H1 (cell line): ENCODE measurements around the gene BORCS6. TPM values are rescaled to one million over a fixed set of nuclear protein-coding genes. Genes with fewer than 3 reads are reported as not detected.

ENCODE experiments used
- CBX8 ChIP-seq: fragments of 300-800, 300-1000 bp; sonication (generic); IDR thresholded peaks from 2 replicates; pipeline ENCODE4 v1.7.1; 2016; ENCODE audit warnings: low read depth, low read length, borderline replicate concordance
- EGR1 ChIP-seq: IDR thresholded peaks from 2 replicates; pipeline ENCODE4 v1.6.1; 2011; ENCODE audit warnings: low read depth, low read length, borderline replicate concordance
- KDM5A ChIP-seq: fragments of 200-600 bp; IDR thresholded peaks from 2 replicates; pipeline ENCODE4 v1.7.1; 2012; ENCODE audit warnings: mild to moderate bottlenecking, low read length, inconsistent platforms, mixed read lengths
- RFX5 ChIP-seq: IDR thresholded peaks from 2 replicates; pipeline ENCODE4 v1.6.1; 2011; ENCODE audit warnings: low read depth, low read length, improper control_type of control experiment, borderline replicate concordance
- RXRA ChIP-seq: IDR thresholded peaks from 2 replicates; pipeline ENCODE4 v1.6.1; 2011; ENCODE audit warnings: low read depth, mild to moderate bottlenecking, low read length, moderate library complexity; ENCODE audit not compliant: insufficient read depth
- polyA plus RNA-seq, 7 experiments: library from polyadenylated mRNA; depleted of rRNA in 3 of 7; stranded (reverse) in 5 of 7; unstranded in 2 of 7; fragments of >200 nt in 5 of 7; fragments of 200-250 nt in 2 of 7; gene quantifications; 1 replicate in 5 of 7; 2 replicates in 1 of 7; 4 replicates in 1 of 7; pipeline versions ENCODE4 v1.2.1 to v1.2.3, GENCODE V29; 2011 to 2013; ENCODE audit warnings: missing spikeins in 2 of 7, mixed read lengths in 2 of 7
- total RNA-seq: library from RNA; stranded (reverse); fragmentation: NEBNext Ultra II Directional; extraction: Animal tissue kit (Norgen Biotek cat#: 25700); gene quantifications from 2 replicates; pipeline ENCODE4 v1.2.1, GENCODE V29; 2021

BORCS6 gene
- total and polyA plus RNA-seq, 2 of the 8 experiments (the other 6 are each of a cell fraction or from before 2014, with no cell fraction given), result 3.3 to 3.6 TPM

DNA sequence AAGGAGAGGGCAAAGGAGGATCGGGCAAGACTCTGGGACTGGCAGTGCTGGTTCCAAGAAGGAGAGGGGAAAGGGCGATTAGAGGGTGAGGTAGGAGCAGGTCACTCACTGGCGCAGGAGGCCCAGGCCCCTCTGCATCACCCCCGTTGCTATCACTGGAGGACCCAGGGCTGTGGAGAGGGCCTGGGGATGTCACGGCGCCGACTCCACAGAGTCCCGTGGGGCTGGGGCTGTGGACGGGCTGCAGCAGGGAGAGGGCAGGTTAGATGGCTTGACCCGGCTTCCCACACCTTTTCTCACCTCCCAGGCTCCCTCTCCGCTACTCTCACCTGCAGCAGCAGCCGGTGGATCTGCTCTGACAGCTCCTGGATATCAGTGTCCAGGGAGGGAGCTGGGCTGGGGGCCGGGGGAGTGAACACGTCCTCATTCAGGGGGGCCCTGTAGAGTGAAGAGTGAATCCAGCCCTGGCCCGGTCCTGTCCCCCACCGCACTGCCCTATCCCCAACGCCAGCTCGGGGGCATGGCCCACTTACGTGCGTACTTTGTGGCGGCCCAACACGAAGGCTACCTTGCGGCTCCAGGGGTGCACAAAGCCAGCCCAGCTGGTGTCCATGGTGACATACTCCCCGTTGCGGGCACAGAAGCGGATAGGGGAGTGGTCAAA, 42.7 kb downstream of the BORCS6 start (continued):
- TF ChIP-seq KDM5A, result no peak
- no peak for TF ChIP-seq EGR1
- TF ChIP-seq CBX8, result no peak
- no peak for TF ChIP-seq RFX5
- TF ChIP-seq RXRA, result no peak
